DOHH2 (cell line): ENCODE results near the gene GALNT3.

Experiments used
- CTCF ChIP-seq: fragments of 200-600 bp; sonication (generic); IDR thresholded peaks from one replicate; pipeline ENCODE4 v1.5.1; 2014; ENCODE audit warnings: antibody characterized with exemption, mild to moderate bottlenecking, low read depth, low read length; ENCODE audit not compliant: poor library complexity, severe bottlenecking
- EZH2phosphoT487 ChIP-seq: fragments of 200-600 bp; sonication (generic); IDR thresholded peaks from 2 replicates; pipeline ENCODE4 v1.6.1; 2017; ENCODE audit warnings: borderline replicate concordance, mild to moderate bottlenecking, antibody characterized with exemption, low read length, moderate library complexity, mixed read lengths

GRCh38 chr2:165839610-165840009 lies 45.6 kb upstream of the GALNT3 start:
- TF ChIP-seq CTCF = no peak
- TF ChIP-seq EZH2phosphoT487 = no peak
